ENCODE data around the gene AADAT.
"Not testable (repeated sequence)": the region's sequence is repeated elsewhere in the genome, so short reads cannot be mapped to it uniquely, and the experiment has no call there.

Gene AADAT

DNA sequence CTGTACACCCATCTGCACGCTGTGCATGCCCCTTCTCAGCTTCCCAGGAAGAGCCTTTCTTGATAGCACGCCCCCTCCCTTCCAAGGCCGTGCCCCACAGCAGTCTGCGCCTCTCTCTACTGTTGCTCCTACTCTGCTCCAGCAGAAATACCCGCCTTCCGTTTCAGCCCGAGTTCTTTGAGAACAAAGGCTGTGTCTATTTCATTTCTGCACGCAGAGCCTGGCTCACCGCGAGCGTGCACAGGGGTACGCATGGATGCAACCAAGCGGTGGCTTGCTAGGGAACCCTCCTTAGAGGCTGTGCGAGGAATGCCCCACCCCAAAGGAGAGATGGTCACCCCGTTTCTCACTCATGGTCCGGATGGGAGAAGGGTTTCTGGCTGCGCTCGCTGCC lies 485 bp downstream of the AADAT start:
- DNase-seq, result no peak

DNA sequence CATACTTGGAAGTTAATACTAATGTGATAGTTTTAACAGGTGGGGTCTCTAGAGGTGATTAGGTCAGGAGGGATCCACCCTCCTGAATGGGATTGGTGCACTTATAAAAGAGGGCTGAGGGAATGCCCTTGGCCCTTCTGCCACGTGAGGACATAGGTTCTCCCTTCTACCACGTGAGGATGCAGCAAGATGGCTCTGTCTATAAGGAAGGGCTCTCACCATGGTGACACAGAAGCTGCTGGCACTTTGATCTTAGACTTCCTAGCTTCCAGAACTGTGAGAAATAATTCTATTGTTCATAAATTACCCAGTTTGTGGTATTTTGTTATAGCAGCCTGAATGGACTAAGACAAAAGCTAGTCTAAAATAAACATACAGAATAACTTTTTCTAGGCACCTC lies 1.0 kb downstream of the AADAT start:
- no peak for DNase-seq

DNA sequence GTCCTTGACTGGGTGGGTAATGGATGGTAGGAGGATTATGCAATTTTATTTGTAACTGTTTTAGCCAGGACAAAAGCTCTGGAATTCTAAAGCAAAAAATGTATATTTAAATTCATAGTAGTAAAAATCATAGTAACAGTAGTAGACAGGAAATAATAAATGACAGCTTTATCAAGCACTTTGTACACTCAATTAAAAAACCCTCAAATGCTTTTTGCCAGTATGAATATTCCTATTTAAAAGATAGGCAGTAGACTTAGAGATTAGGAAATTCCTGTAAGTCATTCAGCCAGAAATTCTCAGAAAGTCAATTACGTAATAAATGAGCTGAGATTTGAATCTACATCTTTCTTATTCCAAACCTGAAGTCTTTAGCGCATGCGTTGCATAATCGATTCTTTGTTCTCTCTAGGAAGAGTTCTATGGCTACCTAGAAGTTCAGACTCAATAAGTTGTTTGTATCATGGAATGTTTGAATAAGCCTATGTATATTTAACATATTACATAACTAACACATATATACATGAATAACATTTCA lies 2.5 kb downstream of the AADAT start:
- no peak for DNase-seq

DNA sequence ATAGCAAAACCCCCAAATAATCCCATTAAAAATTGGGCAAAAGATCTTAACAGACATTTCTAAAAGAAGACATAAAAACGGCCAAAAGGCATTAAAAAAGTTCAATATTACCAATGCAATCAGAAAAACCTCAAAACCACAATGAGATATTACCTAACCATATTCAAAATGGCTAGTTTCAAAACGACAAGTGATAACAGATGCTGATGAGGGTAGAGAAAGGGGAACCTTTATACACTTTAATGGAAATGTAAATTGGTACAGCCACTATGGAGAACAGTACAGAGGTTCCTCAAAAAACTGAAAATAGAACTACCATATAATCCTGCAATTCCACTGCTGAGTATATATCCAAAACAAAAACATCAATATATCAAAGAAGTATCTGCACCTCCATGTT lies 6.2 kb downstream of the AADAT start:
- DNase-seq, result no peak

DNA sequence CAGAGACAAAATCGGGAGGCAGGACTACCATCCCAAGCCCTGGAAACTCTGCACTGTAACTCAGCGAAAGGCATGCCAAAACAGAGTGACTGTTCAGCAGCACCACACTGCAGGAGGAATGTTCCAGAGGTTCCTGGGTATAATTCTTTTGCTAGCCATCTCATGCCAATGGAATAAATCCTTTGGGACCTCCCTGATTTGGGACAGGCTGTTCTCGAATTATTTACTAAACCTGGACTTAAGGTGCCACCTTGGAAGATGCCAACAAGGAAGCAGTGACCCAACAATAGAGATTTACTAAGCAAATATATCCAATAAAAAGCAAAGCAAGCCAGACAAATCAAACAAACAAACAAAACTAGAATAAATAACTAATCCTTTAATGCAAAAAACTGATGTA lies 9.3 kb downstream of the AADAT start:
- no peak for DNase-seq

DNA sequence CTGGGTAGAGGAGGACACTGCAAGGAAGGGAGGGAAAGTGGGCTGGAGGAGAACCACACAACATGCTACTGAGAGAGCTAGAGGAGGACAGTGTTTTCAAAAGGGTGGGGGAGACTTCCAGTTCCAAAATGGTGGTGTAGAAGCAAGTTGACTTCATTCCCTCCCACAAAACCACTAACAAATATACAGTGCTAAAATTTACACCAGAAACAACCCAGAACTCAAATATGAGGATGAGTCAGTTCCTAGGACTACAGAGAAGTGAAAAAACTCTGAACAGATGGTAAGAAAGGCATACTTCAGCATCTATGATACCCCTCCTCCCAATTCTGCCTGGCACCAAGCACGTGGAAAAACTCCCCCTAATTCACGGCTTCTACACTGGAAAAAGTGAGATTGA lies 9.8 kb downstream of the AADAT start:
- no peak for DNase-seq

DNA sequence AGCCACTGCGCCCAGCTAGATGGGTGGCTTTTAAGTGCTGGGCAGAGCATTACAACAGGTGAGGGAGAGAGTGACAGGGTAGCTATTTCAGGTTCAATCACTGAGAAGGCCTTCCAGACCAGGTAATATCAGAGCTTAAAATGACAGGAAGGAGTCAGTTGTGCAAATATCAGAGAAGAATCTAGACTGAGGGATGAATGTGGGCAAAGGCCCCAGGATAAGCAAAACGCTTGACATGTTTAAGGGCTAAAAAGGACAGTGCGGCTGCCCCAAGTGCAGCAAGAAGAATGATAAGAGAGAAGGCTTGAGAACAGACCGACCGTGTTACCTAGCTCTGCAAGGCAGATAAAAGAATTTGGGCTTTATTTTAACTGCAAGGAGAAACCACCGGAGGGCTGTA lies 18.6 kb downstream of the AADAT start:
- DNase-seq, result no peak

DNA sequence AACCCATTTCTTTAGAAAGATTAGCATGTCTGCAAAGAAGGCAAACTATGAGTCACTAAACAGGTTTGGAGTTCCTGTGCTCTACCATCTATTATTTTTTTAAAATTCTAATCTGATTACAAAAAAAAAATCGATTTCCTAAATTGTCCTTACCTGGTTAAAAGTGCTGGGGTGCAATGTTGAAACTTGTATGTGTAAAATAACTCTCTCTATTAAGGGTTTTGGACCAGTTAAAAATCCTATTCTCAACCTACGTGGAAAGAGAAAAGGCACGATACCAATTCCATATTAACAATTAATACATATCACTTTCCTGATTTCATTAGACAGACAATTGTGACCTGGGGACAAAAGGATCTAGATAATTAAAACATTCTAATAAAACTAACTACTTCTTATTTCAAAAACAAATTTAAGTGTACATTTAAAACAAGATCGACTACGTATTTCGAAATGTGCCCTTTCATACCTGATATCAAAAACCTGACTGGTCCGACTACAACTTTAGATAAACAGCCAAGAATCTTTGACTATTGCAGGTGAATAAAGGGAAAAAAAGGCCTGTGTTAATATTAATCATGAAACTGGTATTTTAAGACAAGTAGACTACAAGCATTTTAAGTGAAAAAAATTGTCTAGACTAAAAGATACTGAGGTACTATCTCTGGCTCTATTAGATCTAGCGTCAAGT lies 21.2 kb downstream of the AADAT start:
- no peak for DNase-seq

DNA sequence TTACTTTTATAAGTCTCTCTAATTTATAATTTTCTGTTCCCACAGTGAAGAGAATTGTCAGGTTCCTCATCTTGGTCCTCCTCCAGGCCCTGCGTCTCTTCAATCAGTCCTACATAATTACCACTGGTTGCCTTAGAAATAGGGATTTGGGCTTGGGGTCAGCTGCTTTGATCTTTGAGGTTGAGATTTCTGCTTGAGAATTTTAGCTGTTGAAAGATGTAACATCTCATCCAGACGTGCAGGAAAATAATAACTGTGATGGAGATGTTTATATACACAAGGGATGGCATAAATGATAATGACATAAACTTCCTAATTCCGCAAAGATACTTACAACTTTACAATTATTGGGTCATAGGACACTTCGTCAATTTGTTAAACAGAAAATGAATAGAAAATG lies 30.3 kb downstream of the AADAT start:
- DNase-seq, result no peak

DNA sequence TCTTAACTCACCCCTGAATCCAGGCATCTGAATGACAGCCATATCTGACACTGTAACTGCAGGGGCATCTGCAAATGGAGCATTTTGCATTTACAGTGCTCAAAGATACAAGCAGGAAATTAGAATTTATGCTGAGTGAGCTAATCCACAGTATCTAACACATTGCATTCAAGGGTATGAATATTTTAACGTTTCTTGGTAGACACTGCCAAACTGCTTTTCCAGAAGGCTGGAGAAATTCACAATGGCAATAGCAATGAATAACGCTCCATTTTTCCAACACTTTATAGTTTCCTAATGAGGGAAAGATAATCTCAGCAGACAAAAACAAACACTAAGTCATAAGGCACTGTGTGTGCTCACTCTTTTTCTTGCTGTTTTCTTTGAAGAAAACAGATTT lies 30.9 kb downstream of the AADAT start:
- DNase-seq, result no peak

DNA sequence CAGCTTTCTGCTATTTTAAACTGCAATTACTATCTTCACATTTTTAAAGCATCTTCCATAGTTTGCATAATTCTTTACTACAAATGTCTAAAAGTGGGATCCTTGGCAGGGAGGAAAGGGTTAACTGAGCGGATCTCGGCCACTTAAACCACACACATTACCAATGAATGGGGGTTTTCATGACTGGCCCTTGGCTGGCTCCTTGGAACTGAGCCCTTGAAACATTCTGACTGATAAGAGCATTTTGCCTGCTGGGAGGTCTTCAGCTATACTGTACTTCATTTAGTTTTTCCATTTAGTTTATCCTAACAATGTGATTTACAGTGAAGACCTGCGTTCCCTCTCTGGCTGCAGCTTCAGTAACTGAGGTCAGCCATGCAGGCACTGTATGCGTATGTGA lies 31.9 kb downstream of the AADAT start:
- DNase-seq, result no peak

DNA sequence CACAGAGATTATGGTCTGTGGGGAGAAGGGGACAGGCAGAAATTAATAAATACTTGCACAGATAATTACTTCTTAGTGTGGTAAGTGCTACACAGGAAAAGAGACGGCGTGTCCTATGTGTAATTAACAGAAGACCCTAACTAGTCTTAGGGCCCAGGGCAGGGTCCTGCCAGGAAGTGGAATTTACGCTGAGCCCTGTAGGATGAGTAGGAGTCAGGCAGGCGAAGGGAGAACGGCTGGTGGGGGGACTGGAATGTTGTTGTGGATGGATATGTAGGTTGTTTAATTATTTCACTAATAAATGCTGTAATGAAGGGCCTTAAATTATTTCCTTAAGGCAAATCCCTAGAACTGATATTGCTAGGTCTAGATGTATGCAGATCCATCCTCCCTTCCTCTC lies 36.8 kb downstream of the AADAT start:
- DNase-seq, result no peak

DNA sequence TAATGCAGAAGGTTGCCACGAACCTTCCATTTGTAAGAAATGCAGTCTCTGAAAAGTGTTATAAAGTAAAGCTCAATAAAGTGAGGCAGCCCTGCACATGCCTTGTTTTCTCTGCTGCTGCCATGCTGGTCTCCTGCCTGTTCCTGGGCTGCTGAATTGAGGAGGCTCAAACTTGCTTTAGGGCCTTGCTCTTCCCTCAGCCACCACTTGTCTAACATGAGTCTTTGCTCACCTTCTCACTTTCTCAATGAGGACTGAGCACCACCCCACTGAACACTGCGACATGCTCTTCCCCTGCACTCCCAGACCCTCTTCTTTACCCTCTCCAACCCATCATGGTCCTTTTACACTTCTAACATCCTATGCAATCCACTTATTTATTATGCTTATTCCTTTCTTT lies 38.4 kb downstream of the AADAT start:
- DNase-seq, result no peak

DNA sequence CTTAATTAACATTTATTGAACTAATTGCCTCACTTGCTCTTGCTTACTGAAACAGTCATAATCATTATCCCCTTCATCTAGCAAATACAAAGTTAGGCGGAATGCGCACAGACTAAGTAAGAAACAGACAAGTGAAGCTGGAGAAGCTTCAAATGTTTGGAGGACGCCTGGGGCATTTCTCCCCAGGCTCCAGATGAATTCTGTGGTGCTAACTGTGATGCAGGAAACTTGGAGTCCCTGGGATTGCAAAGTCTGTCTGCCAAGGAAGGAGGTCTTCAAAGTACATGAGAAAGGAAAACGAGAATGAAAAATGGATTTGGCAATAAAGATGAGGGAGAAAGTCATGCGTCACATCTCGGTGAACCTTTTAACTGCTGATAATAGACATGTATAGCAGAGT lies 40.0 kb downstream of the AADAT start:
- DNase-seq, result no peak

DNA sequence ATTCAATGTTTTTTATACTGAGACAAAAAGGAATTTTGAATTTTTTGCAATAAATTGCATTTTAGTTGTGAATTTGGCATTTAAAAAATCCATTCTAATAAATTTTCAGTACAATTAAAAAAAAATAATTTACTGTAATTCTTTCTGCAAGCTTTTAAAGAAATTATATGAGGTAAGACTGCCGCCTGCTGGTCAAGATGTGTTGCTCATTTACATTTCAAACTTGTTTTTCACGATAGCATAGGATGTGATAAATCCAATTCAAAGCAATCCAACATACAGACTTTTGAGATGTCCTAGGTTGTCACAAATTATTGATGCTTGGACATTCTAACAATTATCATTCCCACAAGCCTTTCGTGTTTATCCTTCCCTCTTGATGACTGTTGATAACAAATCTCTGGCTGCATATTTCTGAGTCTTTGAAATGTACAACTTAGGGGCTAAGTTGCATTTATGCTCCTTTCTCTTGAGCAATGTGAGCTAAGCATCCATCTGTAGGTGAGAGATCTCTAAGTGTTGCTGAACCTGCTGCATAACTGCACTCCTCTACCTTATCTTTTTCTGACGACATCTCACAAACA lies 41.9 kb downstream of the AADAT start:
- peak; percentile 22 for DNase-seq

DNA sequence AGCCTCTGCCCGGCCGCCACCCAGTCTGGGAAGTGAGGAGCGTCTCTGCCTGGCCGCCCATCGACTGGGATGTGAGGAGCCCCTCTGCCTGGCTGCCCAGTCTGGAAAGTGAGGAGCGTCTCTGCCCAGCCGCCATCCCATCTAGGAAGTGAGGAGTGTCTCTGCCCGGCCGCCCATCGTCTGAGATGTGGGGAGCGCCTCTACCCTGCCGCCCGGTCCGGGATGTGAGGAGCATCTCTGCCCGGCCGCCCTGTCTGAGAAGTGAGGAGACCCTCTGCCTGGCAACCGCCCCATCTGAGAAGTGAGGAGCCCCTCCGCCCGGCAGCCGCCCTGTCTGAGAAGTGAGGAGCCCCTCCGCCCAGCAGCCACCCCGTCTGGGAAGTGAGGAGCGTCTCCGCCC lies 43.6 kb downstream of the AADAT start:
- DNase-seq, result not testable (repeated sequence)

DNA sequence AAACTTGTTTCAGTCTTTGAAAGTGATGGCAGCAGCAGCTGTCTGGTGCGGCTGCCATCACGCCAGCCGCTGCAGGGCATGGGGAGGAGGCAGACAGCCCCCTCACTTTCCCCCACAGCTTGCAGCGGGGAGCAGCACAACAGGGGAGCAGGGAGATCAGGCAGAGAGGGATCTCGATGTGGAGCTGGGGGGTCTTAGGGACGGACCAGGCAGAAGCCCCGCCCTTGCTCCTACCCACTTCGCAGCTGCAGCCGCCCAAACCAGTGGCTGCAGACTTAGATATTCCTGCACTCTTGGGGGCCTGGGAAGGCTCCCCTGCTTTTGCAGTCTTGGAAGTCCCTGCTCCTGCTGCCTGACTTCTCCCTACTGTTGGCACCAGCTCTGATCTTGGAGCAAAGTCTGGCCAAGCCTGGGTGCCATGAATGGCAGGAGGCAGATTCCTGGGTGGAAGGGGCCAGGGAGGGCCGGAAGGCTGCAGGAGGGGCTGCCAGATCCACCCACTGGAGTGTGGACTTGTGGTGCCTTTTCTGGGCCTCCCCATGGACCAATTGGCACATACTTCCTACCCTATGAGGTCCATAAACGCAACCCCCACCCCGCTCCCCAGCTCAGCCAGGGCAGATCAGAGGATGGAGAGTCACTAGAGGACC lies 49.6 kb downstream of the AADAT start:
- no peak for DNase-seq

DNA sequence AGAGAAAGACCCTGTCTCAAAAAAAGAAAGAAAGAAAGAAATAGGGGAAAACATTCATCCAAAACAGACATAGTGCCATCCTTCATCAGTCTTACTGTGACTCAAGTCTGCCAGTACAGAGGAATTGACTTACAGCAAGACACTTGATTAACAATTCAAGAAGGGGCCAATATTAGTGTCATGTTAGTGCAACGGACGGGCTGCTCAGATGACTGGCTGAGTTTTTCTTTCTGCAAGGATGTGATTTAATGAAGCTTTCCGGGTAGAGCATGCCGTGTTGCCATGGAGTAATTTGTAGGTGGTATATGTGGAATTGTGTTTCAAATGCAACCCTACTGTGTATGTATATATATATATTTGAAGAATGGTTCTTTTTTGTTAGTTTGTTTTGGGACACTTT lies 51.0 kb downstream of the AADAT start:
- no peak for DNase-seq

DNA sequence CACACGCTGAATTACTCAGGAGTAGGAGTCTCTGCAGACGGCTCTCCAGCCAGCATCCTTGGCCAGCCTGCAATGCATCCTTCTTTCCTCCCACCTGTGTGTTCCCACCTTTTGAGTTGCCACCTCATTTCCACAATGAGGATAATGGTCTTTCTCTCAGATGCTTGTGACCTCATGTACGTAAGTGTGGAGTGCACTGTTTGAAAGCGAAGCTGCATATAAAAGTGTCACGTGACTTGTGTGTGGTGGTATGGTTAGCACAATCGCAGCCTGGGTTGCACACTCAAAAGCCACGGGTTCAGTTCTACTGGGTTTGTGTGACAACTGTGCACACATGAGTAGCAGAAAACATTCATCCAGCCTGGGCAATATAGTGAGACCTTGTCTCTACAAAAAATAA lies 51.5 kb downstream of the AADAT start:
- DNase-seq, result no peak

DNA sequence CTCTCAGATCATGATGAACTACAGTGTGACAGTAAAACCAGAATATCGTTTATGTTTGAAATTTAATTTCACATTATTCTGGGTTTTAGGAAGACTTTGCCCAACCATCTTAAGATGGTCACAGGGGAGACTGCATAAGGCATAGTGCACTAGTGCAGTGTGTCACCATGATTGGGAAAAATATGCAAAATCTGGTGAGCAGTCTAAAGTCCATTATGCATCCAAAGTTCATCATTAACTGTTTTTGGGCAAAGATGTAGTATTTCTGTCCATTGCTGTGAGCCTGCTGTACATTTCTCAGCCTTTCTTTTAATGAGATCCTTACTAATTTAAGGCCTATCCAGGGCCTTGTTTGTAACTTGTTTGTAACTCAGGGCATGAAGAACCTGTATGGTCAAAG lies 52.3 kb downstream of the AADAT start:
- no peak for DNase-seq

DNA sequence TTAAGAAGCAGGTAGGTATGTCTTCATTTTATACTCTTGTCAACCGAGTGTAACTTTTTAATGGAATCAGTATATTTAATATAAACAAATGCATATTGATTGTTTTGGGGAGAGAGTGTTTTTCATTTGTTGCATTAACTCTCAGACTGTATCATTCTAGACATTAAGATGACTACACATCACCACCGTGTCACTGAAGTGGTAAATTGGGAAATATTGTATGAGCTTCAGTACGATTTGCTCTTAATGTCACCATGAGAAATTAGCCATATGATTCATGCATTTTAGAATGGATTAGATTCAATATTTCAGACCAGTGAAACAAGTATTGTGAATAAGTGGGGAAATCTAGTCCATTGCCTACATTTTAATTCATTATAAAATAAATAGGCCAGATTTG lies 53.9 kb downstream of the AADAT start:
- no peak for DNase-seq

DNA sequence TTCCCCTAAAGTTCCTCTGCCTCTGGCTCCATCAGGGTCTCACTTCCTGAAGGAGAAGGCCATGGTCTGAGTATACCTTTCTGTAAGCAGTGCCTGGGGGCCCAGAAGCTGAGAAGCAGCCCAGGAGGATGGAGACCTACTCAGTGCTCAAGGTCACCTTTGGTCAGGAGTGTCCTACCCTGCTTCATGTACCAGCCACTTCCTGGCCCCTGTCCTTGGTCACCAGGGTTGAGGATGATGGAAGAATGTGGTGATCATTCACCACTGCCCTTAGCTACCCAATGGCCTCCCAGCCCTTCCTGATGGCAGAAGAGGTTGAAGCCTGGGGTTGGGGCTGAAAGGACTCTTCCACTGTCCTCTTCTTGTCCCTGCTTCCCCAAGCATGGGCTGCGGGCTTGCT lies 54.5 kb downstream of the AADAT start:
- DNase-seq, result no peak

DNA sequence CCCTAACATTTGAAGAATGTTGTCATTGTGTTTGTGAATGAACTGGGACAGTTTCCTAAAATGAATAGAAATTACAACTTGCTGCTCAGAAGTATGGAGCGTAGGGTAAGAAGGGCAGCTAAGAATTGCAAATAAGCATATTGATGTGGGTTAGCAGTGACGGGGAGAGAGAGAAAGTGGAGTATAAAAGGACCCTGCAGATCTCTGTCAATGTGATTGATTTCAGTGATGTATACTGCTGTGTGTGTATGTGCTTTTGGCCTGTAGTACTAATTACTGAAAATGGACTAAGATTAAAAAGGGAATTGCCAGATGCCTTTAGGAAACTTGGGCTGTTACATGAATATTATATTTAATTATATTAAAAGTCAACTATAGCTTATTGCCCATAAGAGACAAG lies 55.8 kb downstream of the AADAT start:
- DNase-seq, result no peak

DNA sequence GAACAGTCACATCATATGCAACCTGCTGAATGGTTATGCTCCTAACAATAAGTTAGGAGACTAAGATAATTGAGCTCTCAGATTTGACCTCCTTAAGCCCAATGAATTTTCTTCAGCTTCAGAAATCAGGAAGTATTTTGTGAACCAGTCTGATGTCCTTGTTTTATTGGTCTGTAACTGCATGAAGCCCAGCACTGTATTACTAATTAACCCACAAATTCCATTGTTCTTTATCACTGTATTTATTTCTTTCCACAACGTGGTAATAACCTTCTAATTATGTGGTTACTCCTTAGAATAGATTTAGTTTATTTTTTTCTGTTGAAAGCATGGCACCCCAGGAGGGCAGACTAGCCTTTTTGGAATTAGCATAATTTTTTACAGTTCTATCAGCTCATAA lies 59.6 kb downstream of the AADAT start:
- DNase-seq, result no peak
